ENCODE data around the gene ANO7.

- TF ChIP-seq CTCF (IDR thresholded peaks at IDR 0.05) (no peak), POLR2A (IDR thresholded peaks at IDR 0.05) (no peak)
Observed at GRCh38 chr2:241215421-241215820, 26.9 kb downstream of the ANO7 start.
